Measurements from ENCODE around the gene C15orf39.
"Not testable (repeated sequence)": the region's sequence is repeated elsewhere in the genome, so short reads cannot be mapped to it uniquely, and the experiment has no call there.

Gene C15orf39

DNA sequence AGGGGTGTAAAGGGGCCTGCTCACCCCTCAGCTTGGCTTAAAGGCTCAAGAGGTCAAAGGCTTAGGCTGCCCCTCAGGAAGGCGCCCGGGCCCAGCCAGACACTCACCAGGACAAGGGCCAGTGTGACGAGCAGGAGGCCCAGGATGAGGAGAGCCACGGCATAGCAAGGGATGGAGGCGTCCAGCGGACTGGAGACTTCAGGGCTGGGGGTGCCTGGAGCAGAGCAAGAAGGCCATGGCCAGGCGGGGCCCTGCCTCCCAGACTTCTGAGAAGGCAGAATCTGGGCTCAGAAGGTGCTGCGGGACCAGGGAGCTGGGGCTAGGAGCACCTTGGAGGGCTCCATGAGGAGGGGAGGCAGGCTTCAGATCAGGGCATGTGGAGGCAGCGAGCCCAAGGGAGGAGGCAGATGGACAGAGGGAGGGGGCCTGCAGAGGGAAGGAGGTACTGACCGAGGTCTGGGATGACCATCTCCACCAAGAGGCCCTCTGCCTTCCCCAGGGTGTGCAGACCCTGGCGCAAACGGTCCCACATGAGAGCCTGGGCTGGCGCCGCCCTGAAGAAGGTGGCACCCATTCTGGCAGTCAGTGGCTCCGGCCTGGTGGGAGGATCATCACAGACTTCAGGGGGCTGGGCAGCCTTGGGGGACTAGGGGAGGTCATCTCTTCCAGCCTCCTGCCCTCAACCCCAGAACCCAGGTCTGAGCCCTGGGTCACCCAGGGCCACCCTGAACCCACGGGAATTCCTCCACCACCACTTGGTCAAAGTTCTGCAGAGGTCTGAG, 24.5 kb downstream of the C15orf39 start:
- DNase-seq (ENCODE audit: low read depth), result no peak
- TF ChIP-seq, protein P1, sequence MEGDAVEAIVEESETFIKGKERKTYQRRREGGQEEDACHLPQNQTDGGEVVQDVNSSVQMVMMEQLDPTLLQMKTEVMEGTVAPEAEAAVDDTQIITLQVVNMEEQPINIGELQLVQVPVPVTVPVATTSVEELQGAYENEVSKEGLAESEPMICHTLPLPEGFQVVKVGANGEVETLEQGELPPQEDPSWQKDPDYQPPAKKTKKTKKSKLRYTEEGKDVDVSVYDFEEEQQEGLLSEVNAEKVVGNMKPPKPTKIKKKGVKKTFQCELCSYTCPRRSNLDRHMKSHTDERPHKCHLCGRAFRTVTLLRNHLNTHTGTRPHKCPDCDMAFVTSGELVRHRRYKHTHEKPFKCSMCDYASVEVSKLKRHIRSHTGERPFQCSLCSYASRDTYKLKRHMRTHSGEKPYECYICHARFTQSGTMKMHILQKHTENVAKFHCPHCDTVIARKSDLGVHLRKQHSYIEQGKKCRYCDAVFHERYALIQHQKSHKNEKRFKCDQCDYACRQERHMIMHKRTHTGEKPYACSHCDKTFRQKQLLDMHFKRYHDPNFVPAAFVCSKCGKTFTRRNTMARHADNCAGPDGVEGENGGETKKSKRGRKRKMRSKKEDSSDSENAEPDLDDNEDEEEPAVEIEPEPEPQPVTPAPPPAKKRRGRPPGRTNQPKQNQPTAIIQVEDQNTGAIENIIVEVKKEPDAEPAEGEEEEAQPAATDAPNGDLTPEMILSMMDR (conservative IDR thresholded peaks at IDR 0.05; ENCODE audit: low read depth, low read length), result no peak
- no peak overlapping the region for H3K4me3 ChIP-seq (ENCODE audit: low read length)

DNA sequence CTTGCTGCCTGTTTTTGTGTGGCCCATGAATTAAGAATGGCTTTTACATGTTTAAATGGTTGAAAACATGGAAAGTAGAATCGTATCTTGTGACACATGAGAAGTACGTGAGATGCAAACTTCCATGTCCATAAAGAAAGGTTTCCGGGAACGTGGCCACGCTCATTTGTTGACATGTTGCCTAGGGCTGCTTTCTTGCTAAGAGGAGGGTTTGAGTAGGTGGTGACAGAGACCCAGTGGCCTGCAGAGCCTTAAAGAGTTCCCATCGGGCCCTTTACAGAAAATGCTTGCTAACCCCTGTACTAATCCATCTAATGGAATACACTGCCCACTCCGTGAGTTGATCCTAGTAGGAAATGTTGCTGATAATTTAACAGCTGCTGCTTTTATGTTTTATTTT, 25.4 kb downstream of the C15orf39 start:
- H3K4me3 ChIP-seq (ENCODE audit: low read length); DNase-seq (ENCODE audit: low read depth): not testable (repeated sequence)

- DNase-seq (ENCODE audit: low read depth), result no peak
- no peak overlapping the region for H3K4me3 ChIP-seq (ENCODE audit: low read length)
- TF ChIP-seq, protein P1 (conservative IDR thresholded peaks at IDR 0.05; ENCODE audit: low read depth, low read length), result no peak
Observed at GRCh38 chr15:75227663-75228280, 26.1 kb downstream of the C15orf39 start.

DNA sequence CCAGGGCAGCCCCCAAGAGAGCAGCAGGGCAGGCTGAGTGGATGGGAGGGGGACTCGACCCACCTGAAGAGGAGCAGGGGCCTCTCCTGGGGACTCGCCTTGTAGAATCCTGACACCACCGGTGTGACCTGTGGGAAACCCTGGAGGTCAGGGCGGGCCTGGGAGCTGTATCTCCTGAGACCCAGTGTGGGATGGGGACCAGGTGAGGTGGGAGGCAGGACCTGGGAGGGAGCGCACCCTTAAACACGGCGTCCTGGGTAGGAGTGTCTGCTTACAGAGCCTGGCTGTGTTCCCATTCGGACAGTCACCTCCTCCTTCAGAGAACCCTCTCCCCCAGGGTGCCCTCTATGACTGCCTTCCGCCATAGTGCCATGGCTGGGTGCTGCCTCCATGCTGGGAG, 27.1 kb downstream of the C15orf39 start:
- DNase-seq (ENCODE audit: low read depth), result no peak
- no peak overlapping the region for H3K4me3 ChIP-seq (ENCODE audit: low read length)
- TF ChIP-seq, protein P1 (conservative IDR thresholded peaks at IDR 0.05; ENCODE audit: low read depth, low read length), result no peak

DNA sequence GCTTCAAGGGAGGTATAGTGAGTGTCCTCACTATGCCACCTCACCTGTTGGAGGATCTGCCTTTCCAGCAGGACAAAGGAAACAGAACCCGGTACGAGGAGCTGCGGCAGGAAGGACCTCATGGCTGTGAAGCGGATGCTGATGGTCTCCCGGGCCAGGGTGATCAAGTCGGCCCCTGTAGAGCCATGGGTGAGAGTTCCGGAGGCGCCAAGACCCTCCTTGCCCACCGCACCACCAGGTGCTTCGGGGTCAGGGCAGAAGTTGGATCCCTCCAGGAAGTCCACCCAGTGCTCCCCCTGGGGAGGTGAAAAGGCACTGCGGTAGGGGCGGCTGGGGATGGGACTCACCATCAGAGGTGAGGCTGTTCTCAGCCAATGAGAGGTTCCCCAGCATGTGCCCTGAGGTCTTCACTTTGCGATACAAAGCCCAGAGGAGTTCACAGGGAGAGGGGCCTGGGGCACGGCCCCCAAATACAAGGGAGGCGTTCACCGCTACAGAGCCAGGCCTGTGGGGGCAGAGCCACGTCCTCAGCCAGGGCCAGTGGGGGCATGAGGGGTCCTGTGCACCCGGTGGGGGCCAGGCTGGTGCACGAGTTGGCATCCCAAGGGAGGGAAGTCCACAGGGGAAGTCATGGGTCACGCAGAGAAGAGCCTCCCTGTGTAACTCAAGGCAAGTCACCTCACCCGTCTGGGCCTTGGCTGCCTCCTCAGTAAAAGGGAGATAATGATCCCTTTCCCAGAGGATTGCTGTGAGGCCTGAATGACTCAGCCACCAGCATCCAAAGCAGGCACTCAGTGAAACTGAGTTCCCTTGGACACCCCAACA, 27.7 kb downstream of the C15orf39 start:
- TF ChIP-seq, protein P1 (conservative IDR thresholded peaks at IDR 0.05; ENCODE audit: low read depth, low read length), result no peak
- no peak overlapping the region for H3K4me3 ChIP-seq (ENCODE audit: low read length)
- DNase-seq (ENCODE audit: low read depth), result no peak

DNA sequence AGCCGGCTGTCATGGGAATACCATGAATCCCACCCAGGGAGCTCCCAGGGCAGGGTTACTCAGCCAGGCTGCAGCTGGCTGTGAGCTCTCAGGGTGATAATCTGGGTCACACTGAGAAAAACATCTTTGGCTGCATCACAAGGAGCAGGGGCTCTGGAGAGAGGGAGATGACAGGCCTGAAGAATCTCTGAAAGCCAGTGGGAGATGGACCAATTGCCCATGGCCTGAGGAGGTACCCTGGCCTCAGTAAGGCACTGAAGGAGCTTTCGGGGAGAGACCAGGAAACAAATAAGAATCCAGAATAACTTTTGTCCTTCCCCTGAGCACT, 28.3 kb downstream of the C15orf39 start:
- H3K4me3 ChIP-seq (ENCODE audit: low read length), result no peak overlapping the region
- no peak for DNase-seq (ENCODE audit: low read depth)
- TF ChIP-seq, protein P1 (conservative IDR thresholded peaks at IDR 0.05; ENCODE audit: low read depth, low read length), result no peak

DNA sequence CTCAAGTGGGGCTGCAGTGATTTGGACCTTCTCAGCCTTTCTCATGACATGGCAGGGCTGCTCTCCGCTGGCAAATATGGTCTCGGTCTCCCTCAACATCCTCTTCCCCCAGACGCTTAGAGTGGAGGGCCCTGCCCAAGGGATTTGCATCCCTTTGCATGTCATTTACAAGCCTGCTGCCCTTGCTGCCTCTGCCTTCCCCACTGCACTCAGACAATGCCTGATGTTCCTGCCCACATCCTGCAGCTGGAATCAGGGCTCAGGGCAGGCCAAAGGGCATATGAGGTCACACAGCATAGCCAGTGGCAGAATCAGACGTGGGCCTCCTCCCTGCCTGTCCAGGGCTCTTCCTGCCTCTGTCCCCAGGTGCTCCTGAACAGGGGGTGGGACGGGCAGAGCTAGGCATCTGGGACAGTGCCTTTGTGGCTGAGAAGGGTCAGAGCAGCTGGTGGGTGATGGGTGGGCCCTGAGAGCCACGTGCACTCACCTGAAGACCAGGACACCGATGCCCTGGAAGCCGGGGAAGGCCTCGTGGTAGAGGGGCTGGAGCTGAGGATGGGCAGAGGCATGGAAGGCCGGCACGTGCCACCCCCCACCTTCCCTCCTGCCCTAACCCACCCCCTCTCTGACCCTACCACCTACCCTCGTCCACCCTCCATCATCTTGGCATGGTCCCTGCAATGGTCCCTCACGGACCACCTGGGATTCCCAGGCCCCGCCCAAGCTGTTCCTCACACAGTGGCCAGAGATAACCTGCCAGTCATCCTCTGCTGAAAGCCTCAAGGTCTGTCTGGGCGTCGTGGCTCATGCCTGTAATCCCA, 29.1 kb downstream of the C15orf39 start:
- H3K4me3 ChIP-seq (ENCODE audit: low read length), result no peak overlapping the region
- TF ChIP-seq, protein P1 (conservative IDR thresholded peaks at IDR 0.05; ENCODE audit: low read depth, low read length), result no peak
- DNase-seq (ENCODE audit: low read depth), result no peak

All from retinal pigment epithelial cell (primary cell).